H9 (cell line): ENCODE data around the gene ASPSCR1. TPM values are rescaled to one million over a fixed set of nuclear protein-coding genes. Genes with fewer than 3 reads are reported as not detected.

Experiments
- DNase-seq: peaks from one replicate; pipeline ENCODE4 v3.0.0-alpha.2; 2017
- H2AFZ ChIP-seq: one replicate; pipeline ENCODE4 v1.6.1; 2013; ENCODE audit warnings: mild to moderate bottlenecking, low read length, control low read depth, moderate library complexity
- H2AK5ac ChIP-seq: 2 replicates; pipeline ENCODE4 v1.6.1; 2013; ENCODE audit warnings: low read length, control low read depth, mixed read lengths; ENCODE audit not compliant: insufficient read length
- H2BK120ac ChIP-seq: one replicate; pipeline ENCODE4 v1.6.1; 2013; ENCODE audit warnings: low read depth, mild to moderate bottlenecking, low read length, control low read depth, inconsistent platforms; ENCODE audit not compliant: poor library complexity, severe bottlenecking
- H2BK12ac ChIP-seq: 2 replicates; pipeline ENCODE4 v1.6.1; 2013; ENCODE audit warnings: low read length, control low read depth, mixed read lengths, low read depth; ENCODE audit not compliant: insufficient read length
- H2BK15ac ChIP-seq: 2 replicates; pipeline ENCODE4 v1.6.1; 2013; ENCODE audit warnings: low read depth, low read length, control low read depth
- H2BK20ac ChIP-seq: one replicate; pipeline ENCODE4 v1.6.1; 2013; ENCODE audit warnings: low read depth, mild to moderate bottlenecking, low read length, control low read depth, inconsistent platforms; ENCODE audit not compliant: poor library complexity, severe bottlenecking
- H2BK5ac ChIP-seq: 2 replicates; pipeline ENCODE4 v1.6.1; 2013; ENCODE audit warnings: low read length, control low read depth, mixed read lengths; ENCODE audit not compliant: insufficient read length
- H3K14ac ChIP-seq: 2 replicates; pipeline ENCODE4 v1.6.1; 2013; ENCODE audit warnings: low read length, control low read depth; ENCODE audit not compliant: insufficient read depth
- H3K18ac ChIP-seq: 2 replicates; pipeline ENCODE4 v1.6.1; 2013; ENCODE audit warnings: low read depth, mild to moderate bottlenecking, mixed read lengths, low read length, control low read depth; ENCODE audit not compliant: insufficient read length
- H3K23ac ChIP-seq: 2 replicates; pipeline ENCODE4 v1.6.1; 2013; ENCODE audit warnings: low read length, control low read depth, mixed read lengths, low read depth; ENCODE audit not compliant: insufficient read length
- H3K23me2 ChIP-seq: 2 replicates; pipeline ENCODE4 v1.6.1; 2013; ENCODE audit warnings: low read depth, mild to moderate bottlenecking, mixed read lengths, low read length, control low read depth; ENCODE audit not compliant: insufficient read length, poor library complexity, severe bottlenecking
- H3K27ac ChIP-seq: 2 replicates; pipeline ENCODE4 v1.5.1; 2013; ENCODE audit warnings: low read length, control low read depth, mixed read lengths, low read depth; ENCODE audit not compliant: insufficient read length
- H3K27me3 ChIP-seq: 2 replicates; pipeline ENCODE4 v1.6.1; 2013; ENCODE audit warnings: low read length, control low read depth, inconsistent platforms; ENCODE audit not compliant: insufficient read depth
- H3K4ac ChIP-seq: 2 replicates; pipeline ENCODE4 v1.6.1; 2013; ENCODE audit warnings: low read depth, mild to moderate bottlenecking, control low read depth, inconsistent platforms, low read length, moderate library complexity
- H3K4me1 ChIP-seq: 2 replicates; pipeline ENCODE4 v1.6.1; 2013; ENCODE audit warnings: low read length, control low read depth, inconsistent platforms; ENCODE audit not compliant: insufficient read depth
- H3K4me2 ChIP-seq: 2 replicates; pipeline ENCODE4 v1.6.1; 2013; ENCODE audit warnings: low read length, control low read depth, mixed read lengths; ENCODE audit not compliant: insufficient read length, insufficient read depth
- H3K56ac ChIP-seq: 2 replicates; pipeline ENCODE4 v1.6.1; 2013; ENCODE audit warnings: low read depth, mild to moderate bottlenecking, mixed read lengths, low read length, control low read depth; ENCODE audit not compliant: insufficient read length
- H3K79me1 ChIP-seq: 2 replicates; pipeline ENCODE4 v1.6.1; 2013; ENCODE audit warnings: low read depth, mild to moderate bottlenecking, moderate library complexity, low read length, control low read depth, inconsistent platforms; ENCODE audit not compliant: insufficient read depth, poor library complexity, severe bottlenecking
- H3K79me2 ChIP-seq: 2 replicates; pipeline ENCODE4 v1.6.1; 2013; ENCODE audit warnings: low read length, control low read depth, inconsistent platforms; ENCODE audit not compliant: insufficient read depth
- H3K9ac ChIP-seq: 2 replicates; pipeline ENCODE4 v1.6.1; 2013; ENCODE audit warnings: low read length, control low read depth, mixed read lengths; ENCODE audit not compliant: insufficient read length; ENCODE audit errors: extremely low read depth
- H3K9me3 ChIP-seq: one replicate; pipeline ENCODE4 v1.6.1; 2013; ENCODE audit warnings: low read depth, low read length, inconsistent platforms; ENCODE audit not compliant: control insufficient read depth
- H3T11ph ChIP-seq: one replicate; pipeline ENCODE4 v1.6.1; 2013; ENCODE audit warnings: mild to moderate bottlenecking, low read length, control low read depth, inconsistent platforms
- H4K20me1 ChIP-seq: one replicate; pipeline ENCODE4 v1.6.1; 2013; ENCODE audit not compliant: control insufficient read depth, insufficient read length, insufficient read depth
- H4K5ac ChIP-seq: 2 replicates; pipeline ENCODE4 v1.6.1; 2013; ENCODE audit warnings: low read depth, mild to moderate bottlenecking, mixed read lengths, low read length, control low read depth; ENCODE audit not compliant: insufficient read length
- H4K8ac ChIP-seq: replicated peaks from 2 replicates; pipeline ENCODE4 v1.6.1; 2013; ENCODE audit warnings: low read length, control low read depth, mixed read lengths, low read depth; ENCODE audit not compliant: insufficient read length
- H4K91ac ChIP-seq: 2 replicates; pipeline ENCODE4 v1.6.1; 2013; ENCODE audit warnings: low read depth, mild to moderate bottlenecking, moderate library complexity, mixed read lengths, low read length, control low read depth; ENCODE audit not compliant: insufficient read length
- H3K27ac Mint-ChIP-seq, 3 experiments: 2 replicates in 2 of 3; 3 replicates in 1 of 3; pipeline ENCODE4 v1.8.0; 2020 to 2021; ENCODE audit warnings: mixed read lengths in 3 of 3, mild to moderate bottlenecking in 1 of 3, moderate library complexity in 1 of 3
- H3K27me3 Mint-ChIP-seq: 2 replicates; pipeline ENCODE4 v1.8.0; 2021; ENCODE audit warnings: low read depth, mild to moderate bottlenecking, moderate library complexity, mixed read lengths
- H3K36me3 Mint-ChIP-seq, 3 experiments: 2 replicates in 2 of 3; 3 replicates in 1 of 3; pipeline ENCODE4 v1.8.0; 2020 to 2021; ENCODE audit warnings: low read depth in 3 of 3, mixed read lengths in 3 of 3; ENCODE audit not compliant: insufficient read depth in 1 of 3
- H3K4me1 Mint-ChIP-seq, 2 experiments: 2 replicates each; pipeline ENCODE4 v1.8.0; 2020; ENCODE audit warnings: mixed read lengths in 2 of 2
- H3K4me3 Mint-ChIP-seq, 2 experiments: 2 replicates in 1 of 2; 3 replicates in 1 of 2; pipeline ENCODE4 v1.8.0; 2020 to 2021; ENCODE audit warnings: mild to moderate bottlenecking in 2 of 2, mixed read lengths in 2 of 2, moderate library complexity in 1 of 2
- H3K9me3 Mint-ChIP-seq, 2 experiments: 2 replicates in 1 of 2; 3 replicates in 1 of 2; pipeline ENCODE4 v1.8.0; 2020; ENCODE audit warnings: mild to moderate bottlenecking in 2 of 2, mixed read lengths in 2 of 2, moderate library complexity in 1 of 2
- WGBS: extraction: QIAGEN DNeasy Blood & Tissue Kit; methylation state at CpG from one replicate; pipeline ENCODE4 v1.1.7; 2013; ENCODE audit warnings: missing lambda C conversion rate, low lambda C conversion rate, mixed read lengths; ENCODE audit not compliant: insufficient read length; ENCODE audit errors: extremely low coverage; 5-methylcytosine and 5-hydroxymethylcytosine counted together
- total RNA-seq: library from RNA; stranded (reverse); gene quantifications from 2 replicates; pipeline ENCODE4 v1.2.1, GENCODE V29; 2021
- TF ChIP-seq, protein P1 (sequence below): fragments of 200-600 bp; sonication (generic); conservative IDR thresholded peaks from 3 replicates; pipeline ENCODE4 v1.8.0; 2021; ENCODE audit warnings: antibody characterized with exemption, mild to moderate bottlenecking

Gene ASPSCR1
- total RNA-seq, 1 experiment from 2014 or later = 50.9 TPM

DNA sequence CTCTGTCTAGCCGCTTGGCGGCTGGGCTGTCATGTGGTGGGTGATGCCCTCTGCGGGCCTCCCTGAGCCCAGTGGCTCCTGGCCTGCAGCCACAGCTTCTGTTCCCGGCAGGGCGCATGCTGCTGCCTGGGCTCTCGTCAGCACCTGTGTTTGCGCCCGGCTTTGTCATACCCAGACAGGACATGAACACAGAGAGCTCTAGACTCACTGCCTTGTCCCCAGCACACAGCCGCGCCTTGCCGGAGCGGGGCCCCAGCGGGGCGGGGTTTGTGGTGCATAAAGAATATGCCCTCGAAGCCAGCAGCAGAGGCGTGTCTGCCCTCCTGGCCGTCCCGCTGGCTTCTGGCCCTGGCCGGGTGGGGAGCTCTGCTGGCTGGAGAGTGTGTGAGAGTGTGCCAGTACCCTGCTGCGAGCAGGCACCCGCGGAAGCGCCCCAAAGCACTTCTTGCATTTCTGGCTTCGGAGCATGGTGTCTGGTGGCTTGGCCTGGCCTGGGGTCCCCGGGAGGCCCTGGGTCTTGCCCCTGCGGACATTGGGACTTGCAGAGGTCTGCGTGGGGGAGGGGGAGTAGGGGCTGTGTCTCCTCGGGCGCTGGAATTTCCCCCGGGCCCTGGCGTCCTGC is 14.4 kb downstream of the ASPSCR1 start:
- Mint-ChIP-seq H3K27ac (peak overlapping the region in 1 of 3 experiments; percentile 40; a peak in 1 of 7 replicates), H3K4me3 (no peak overlapping the region; a peak in 1 of 5 replicates), H3K4me1 (peaks cover 21 to 37% of the 10 kb centered on the region in 2 experiments), H3K9me3 (no peaks in the 10 kb centered on the region), H3K36me3 (peaks cover 0 to 24% (median 15%) of the 10 kb centered on the region in 3 experiments; a peak in 6 of 7 replicates), H3K27me3 (no peaks in the 10 kb centered on the region)
- Histone ChIP-seq H2BK15ac (no peak overlapping the region), H4K91ac (no peak overlapping the region), H3K4me1 (no peaks in the 10 kb centered on the region; the same call in 1 of the 2 replicates), H3K27me3 (no peaks in the 10 kb centered on the region), H3K23me2 (no peaks in the 10 kb centered on the region), H4K8ac (no peak overlapping the region), H2BK20ac (no peak overlapping the region), H2BK120ac (no peak overlapping the region), H3K14ac (no peak overlapping the region), H3K27ac (no peak overlapping the region), H4K5ac (no peak overlapping the region), H3K79me1 (no peaks in the 10 kb centered on the region), H2AFZ (no peak overlapping the region), H3K4me2 (no peak overlapping the region), H3K9me3 (no peaks in the 10 kb centered on the region), H4K20me1 (no peaks in the 10 kb centered on the region), H3K56ac (no peak overlapping the region), H3K23ac (no peak overlapping the region), H3K9ac (no peak overlapping the region), H3T11ph (no peak overlapping the region), H2AK5ac (no peak overlapping the region), H2BK5ac (no peak overlapping the region), H3K18ac (no peak overlapping the region), H3K4ac (no peak overlapping the region), H3K79me2 (no peaks in the 10 kb centered on the region; the same call in 1 of the 2 replicates), H2BK12ac (no peak overlapping the region)
- TF ChIP-seq, protein P1, sequence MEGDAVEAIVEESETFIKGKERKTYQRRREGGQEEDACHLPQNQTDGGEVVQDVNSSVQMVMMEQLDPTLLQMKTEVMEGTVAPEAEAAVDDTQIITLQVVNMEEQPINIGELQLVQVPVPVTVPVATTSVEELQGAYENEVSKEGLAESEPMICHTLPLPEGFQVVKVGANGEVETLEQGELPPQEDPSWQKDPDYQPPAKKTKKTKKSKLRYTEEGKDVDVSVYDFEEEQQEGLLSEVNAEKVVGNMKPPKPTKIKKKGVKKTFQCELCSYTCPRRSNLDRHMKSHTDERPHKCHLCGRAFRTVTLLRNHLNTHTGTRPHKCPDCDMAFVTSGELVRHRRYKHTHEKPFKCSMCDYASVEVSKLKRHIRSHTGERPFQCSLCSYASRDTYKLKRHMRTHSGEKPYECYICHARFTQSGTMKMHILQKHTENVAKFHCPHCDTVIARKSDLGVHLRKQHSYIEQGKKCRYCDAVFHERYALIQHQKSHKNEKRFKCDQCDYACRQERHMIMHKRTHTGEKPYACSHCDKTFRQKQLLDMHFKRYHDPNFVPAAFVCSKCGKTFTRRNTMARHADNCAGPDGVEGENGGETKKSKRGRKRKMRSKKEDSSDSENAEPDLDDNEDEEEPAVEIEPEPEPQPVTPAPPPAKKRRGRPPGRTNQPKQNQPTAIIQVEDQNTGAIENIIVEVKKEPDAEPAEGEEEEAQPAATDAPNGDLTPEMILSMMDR = no peak
- WGBS = no CpG with 5 or more reads among the region's 31 CpGs
- DNase-seq = peak; percentile 76
